Liver (tissue), 9 donors: ENCODE data around the gene NAP1L4. TPM values are rescaled to one million over a fixed set of nuclear protein-coding genes. Genes with fewer than 3 reads are reported as not detected.

Source experiments
- DNase-seq: peaks from one replicate; pipeline ENCODE4 v3.0.0-alpha.2; 2017; ENCODE audit warnings: low spot score
- H3K27ac ChIP-seq, 2 donors: one replicate each; pipeline ENCODE4 v1.7.0; 2013; ENCODE audit warnings: inconsistent platforms in 2 of 2, low read length in 2 of 2, control low read depth in 1 of 2, low read depth in 1 of 2, mild to moderate bottlenecking in 1 of 2
- H3K27me3 ChIP-seq, 4 donors: one replicate each; pipeline versions ENCODE4 v1.6.1 to v1.7.0; 2013; ENCODE audit warnings: low read length in 3 of 4, inconsistent platforms in 1 of 4, mild to moderate bottlenecking in 1 of 4, moderate library complexity in 1 of 4; ENCODE audit not compliant: control insufficient read depth in 4 of 4, insufficient read depth in 4 of 4
- H3K36me3 ChIP-seq, 4 donors: one replicate each; pipeline versions ENCODE4 v1.6.1 to v1.7.0; 2013; ENCODE audit warnings: low read length in 3 of 4, mild to moderate bottlenecking in 3 of 4, low read depth in 1 of 4, moderate library complexity in 1 of 4; ENCODE audit not compliant: control insufficient read depth in 4 of 4, insufficient read depth in 3 of 4
- H3K4me1 ChIP-seq, 4 donors: one replicate each; pipeline versions ENCODE4 v1.6.1 to v1.7.0; 2013; ENCODE audit warnings: low read length in 3 of 4, mild to moderate bottlenecking in 3 of 4, moderate library complexity in 1 of 4; ENCODE audit not compliant: control insufficient read depth in 4 of 4, insufficient read depth in 4 of 4
- H3K4me3 ChIP-seq, 3 donors: one replicate each; pipeline versions ENCODE4 v1.6.1 to v1.7.0; 2013; ENCODE audit warnings: low read length in 3 of 3, control low read depth in 1 of 3, low read depth in 1 of 3, mild to moderate bottlenecking in 1 of 3
- H3K9ac ChIP-seq, 2 donors: one replicate each; pipeline ENCODE4 v1.7.0; 2013; ENCODE audit warnings: low read length in 2 of 2, mild to moderate bottlenecking in 2 of 2, moderate library complexity in 2 of 2, control low read depth in 1 of 2, low read depth in 1 of 2
- H3K9me3 ChIP-seq, 4 donors: one replicate each; pipeline versions ENCODE4 v1.6.1 to v1.7.0; 2013; ENCODE audit warnings: low read length in 3 of 4; ENCODE audit not compliant: control insufficient read depth in 4 of 4
- ATF3 ChIP-seq: IDR thresholded peaks from 2 replicates; pipeline ENCODE4 v1.6.1; 2016; ENCODE audit warnings: antibody characterized with exemption
- GABPA ChIP-seq, 2 donors: IDR thresholded peaks in 1 of 2; conservative IDR thresholded peaks in 1 of 2; 2 replicates each; pipeline ENCODE4 v1.6.1; 2016; ENCODE audit warnings: antibody characterized with exemption in 2 of 2, mild to moderate bottlenecking in 1 of 2, moderate library complexity in 1 of 2
- HNF4A ChIP-seq, 2 donors: conservative IDR thresholded peaks; 2 replicates each; pipeline ENCODE4 v1.6.1; 2016; ENCODE audit warnings: antibody characterized with exemption in 2 of 2, mild to moderate bottlenecking in 2 of 2
- HNF4G ChIP-seq: IDR thresholded peaks from 2 replicates; pipeline ENCODE4 v1.6.1; 2016; ENCODE audit warnings: antibody characterized with exemption
- JUND ChIP-seq, 2 donors: IDR thresholded peaks; 2 replicates each; pipeline ENCODE4 v1.6.1; 2016; ENCODE audit warnings: antibody characterized with exemption in 2 of 2
- RXRA ChIP-seq, 2 donors: IDR thresholded peaks; 2 replicates each; pipeline ENCODE4 v1.6.1; 2017 to 2018; ENCODE audit warnings: antibody characterized with exemption in 2 of 2, mild to moderate bottlenecking in 1 of 2
- SP1 ChIP-seq: IDR thresholded peaks from 2 replicates; pipeline ENCODE4 v1.6.1; 2018; ENCODE audit warnings: antibody characterized with exemption, mild to moderate bottlenecking
- YY1 ChIP-seq: IDR thresholded peaks from 2 replicates; pipeline ENCODE4 v1.6.1; 2016; ENCODE audit warnings: antibody characterized with exemption, mild to moderate bottlenecking
- ZBTB33 ChIP-seq: IDR thresholded peaks from 2 replicates; pipeline ENCODE4 v1.6.1; 2016; ENCODE audit warnings: antibody characterized with exemption
- WGBS: extraction: QIAGEN DNeasy Blood & Tissue Kit; methylation state at CpG from one replicate; pipeline ENCODE4 v1.1.7; 2013; 5-methylcytosine and 5-hydroxymethylcytosine counted together
- polyA plus RNA-seq, 2 donors: library from polyadenylated mRNA; stranded (reverse) in 1 of 2; unstranded in 1 of 2; fragments of 200-250 nt in 1 of 2; fragments of >200 nt in 1 of 2; fragmentation: Nextera tagmentation in 1 of 2; extraction: Ambion mirVana in 1 of 2; gene quantifications; one replicate each; pipeline versions ENCODE4 v1.2.1 to v1.2.3, GENCODE V29; 2013 to 2015
- total RNA-seq, 2 donors: library from RNA; depleted of rRNA; stranded (reverse); fragments of >200 nt; gene quantifications; one replicate each; pipeline ENCODE4 v1.2.3, GENCODE V29; 2014
- donor health status: healthy.
- donor health status: healthy.
- donor health status: healthy.
- donor health status: healthy.
- donor health status: healthy.

The NAP1L4 gene
- total and polyA plus RNA-seq, 4 donors = 33.2 to 110 (median 46.7) TPM

- Histone ChIP-seq H3K36me3 (peaks cover 20 to 84% (median 63%) of the 10 kb centered on the region in 4 donors), H3K9ac (no peak overlapping the region), H3K27me3 (no peaks in the 10 kb centered on the region), H3K9me3 (no peaks in the 10 kb centered on the region), H3K4me3 (no peak overlapping the region), H3K4me1 (no peaks in the 10 kb centered on the region), H3K27ac (no peak overlapping the region)
- 87% methylated on average over 16 of the region's 16 CpGs for WGBS
- DNase-seq = no peak
- TF ChIP-seq SP1 (no peak), YY1 (no peak), HNF4A (conservative IDR thresholded peaks at IDR 0.05) (no peak), HNF4G (no peak), ZBTB33 (no peak), RXRA (IDR thresholded peaks at IDR 0.05) (no peak), ATF3 (no peak)
Observed at GRCh38 chr11:3014057-3014938, 22.2 kb upstream of the NAP1L4 start.

- Histone ChIP-seq H3K9ac (no peak overlapping the region), H3K9me3 (no peaks in the 10 kb centered on the region), H3K36me3 (peaks cover 21 to 83% (median 52%) of the 10 kb centered on the region in 4 donors), H3K27ac (no peak overlapping the region), H3K4me1 (no peaks in the 10 kb centered on the region), H3K27me3 (no peaks in the 10 kb centered on the region), H3K4me3 (no peak overlapping the region)
- TF ChIP-seq GABPA (IDR thresholded peaks at IDR 0.05 in 1 of 2, conservative IDR thresholded peaks at IDR 0.05 in 1 of 2) = no peak
- TF ChIP-seq JUND (IDR thresholded peaks at IDR 0.05) = no peak
- no peak for TF ChIP-seq ATF3
- no peak for TF ChIP-seq ZBTB33
- TF ChIP-seq HNF4A (conservative IDR thresholded peaks at IDR 0.05) = no peak
- WGBS = 98% methylated on average over 31 of the region's 31 CpGs
- no peak for DNase-seq
Observed at GRCh38 chr11:3011891-3012885, 20.1 kb upstream of the NAP1L4 start.
